Suppressor macrophage (primary cell): Measurements from ENCODE around the gene ARFGEF3.
A peak's percentile ranks its signal among the peaks of the same experiment; 100 is the strongest.

ENCODE experiments used
- DNase-seq, 4 experiments: peaks; one replicate each; pipeline ENCODE4 v3.0.0-alpha.2; 2020 to 2022

ARFGEF3 gene

GRCh38 chr6:138245751-138246150, 84.0 kb downstream of the ARFGEF3 start:
- DNase-seq: no peak

GRCh38 chr6:138246650-138247440, 85.1 kb downstream of the ARFGEF3 start:
- DNase-seq: no peak

GRCh38 chr6:138248011-138248410, 86.3 kb downstream of the ARFGEF3 start:
- DNase-seq: no peak

- DNase-seq: no peak
These were observed 87.1 kb downstream of the ARFGEF3 start for GRCh38 chr6:138248878-138249277.

GRCh38 chr6:138250053-138250452, 88.3 kb downstream of the ARFGEF3 start:
- no peak for DNase-seq

GRCh38 chr6:138250513-138251247, 88.9 kb downstream of the ARFGEF3 start:
- DNase-seq: no peak

GRCh38 chr6:138253731-138254130, 92.0 kb downstream of the ARFGEF3 start:
- no peak for DNase-seq

GRCh38 chr6:138255443-138255842, 93.7 kb downstream of the ARFGEF3 start:
- no peak for DNase-seq

- DNase-seq: no peak
These were observed 95.9 kb downstream of the ARFGEF3 start for GRCh38 chr6:138257638-138258040.

- no peak for DNase-seq
These were observed 96.5 kb downstream of the ARFGEF3 start for GRCh38 chr6:138258197-138258596.

- DNase-seq: no peak
These were observed 97.3 kb downstream of the ARFGEF3 start for GRCh38 chr6:138258991-138259390.

- no peak for DNase-seq
These were observed 99.5 kb downstream of the ARFGEF3 start for GRCh38 chr6:138261116-138261780.

GRCh38 chr6:138263963-138264362, 102.2 kb downstream of the ARFGEF3 start:
- DNase-seq: no peak

GRCh38 chr6:138264372-138264880, 102.7 kb downstream of the ARFGEF3 start:
- peak; percentile 5 to 44 (median 22) for DNase-seq

GRCh38 chr6:138266095-138266494, 104.4 kb downstream of the ARFGEF3 start:
- no peak for DNase-seq

GRCh38 chr6:138267971-138268895, 106.5 kb downstream of the ARFGEF3 start:
- no peak for DNase-seq

GRCh38 chr6:138271451-138271850, 109.7 kb downstream of the ARFGEF3 start:
- no peak for DNase-seq

- no peak for DNase-seq
These were observed 111.0 kb downstream of the ARFGEF3 start for GRCh38 chr6:138272533-138273315.

GRCh38 chr6:138275976-138276375, 114.2 kb downstream of the ARFGEF3 start:
- no peak for DNase-seq

- DNase-seq: no peak
These were observed 116.1 kb downstream of the ARFGEF3 start for GRCh38 chr6:138277835-138278234.

GRCh38 chr6:138278326-138278725, 116.6 kb downstream of the ARFGEF3 start:
- peak in 1 of 4 experiments; percentile 3 for DNase-seq
